Nephron (organoid): ENCODE data around the gene TGFA.

Experiments
- H3K27ac Mint-ChIP-seq, 3 experiments: 2 replicates each; pipeline ENCODE4 v1.8.0; 2020; ENCODE audit warnings: mixed read lengths in 3 of 3, mild to moderate bottlenecking in 2 of 3, moderate library complexity in 1 of 3
- H3K27me3 Mint-ChIP-seq: 2 replicates; pipeline ENCODE4 v1.8.0; 2021; ENCODE audit warnings: low read depth, mild to moderate bottlenecking, moderate library complexity, mixed read lengths
- H3K36me3 Mint-ChIP-seq: 2 replicates; pipeline ENCODE4 v1.8.0; 2020; ENCODE audit warnings: low read depth, mixed read lengths
- H3K4me1 Mint-ChIP-seq: 2 replicates; pipeline ENCODE4 v1.8.0; 2020; ENCODE audit warnings: mixed read lengths
- H3K4me3 Mint-ChIP-seq, 3 experiments: 2 replicates each; pipeline ENCODE4 v1.8.0; 2020; ENCODE audit warnings: mild to moderate bottlenecking in 3 of 3, mixed read lengths in 3 of 3, moderate library complexity in 2 of 3
- H3K9me3 Mint-ChIP-seq: 2 replicates; pipeline ENCODE4 v1.8.0; 2020; ENCODE audit warnings: mixed read lengths
- CTCF ChIP-seq, 3 experiments: fragments of 200-600 bp; sonication (generic); IDR thresholded peaks; one replicate each; pipeline ENCODE4 v1.5.0; 2021; ENCODE audit warnings: antibody characterized with exemption in 3 of 3; ENCODE audit not compliant: unreplicated experiment in 3 of 3

The TGFA gene

GRCh38 chr2:70501215-70501614, 52.4 kb downstream of the TGFA start:
- H3K27me3 Mint-ChIP-seq: peaks cover 23% of the 10 kb centered on the region
- no peaks in the 10 kb centered on the region for H3K36me3 Mint-ChIP-seq
- TF ChIP-seq CTCF (IDR thresholded peaks at IDR 0.05; ENCODE audit: unreplicated experiment in 3 of 3): no peak
- H3K9me3 Mint-ChIP-seq: peaks cover 2% of the 10 kb centered on the region
- H3K4me3 Mint-ChIP-seq: no peak overlapping the region
- H3K4me1 Mint-ChIP-seq: no peaks in the 10 kb centered on the region
- no peak overlapping the region for H3K27ac Mint-ChIP-seq

- Mint-ChIP-seq H3K4me3 (no peak overlapping the region), H3K36me3 (no peaks in the 10 kb centered on the region), H3K27me3 (peaks cover 19% of the 10 kb centered on the region), H3K4me1 (no peaks in the 10 kb centered on the region), H3K9me3 (peaks cover 2% of the 10 kb centered on the region), H3K27ac (no peak overlapping the region)
- no peak for TF ChIP-seq CTCF (IDR thresholded peaks at IDR 0.05; ENCODE audit: unreplicated experiment in 3 of 3)
These were observed 54.4 kb downstream of the TGFA start for GRCh38 chr2:70499253-70499652.

DNA sequence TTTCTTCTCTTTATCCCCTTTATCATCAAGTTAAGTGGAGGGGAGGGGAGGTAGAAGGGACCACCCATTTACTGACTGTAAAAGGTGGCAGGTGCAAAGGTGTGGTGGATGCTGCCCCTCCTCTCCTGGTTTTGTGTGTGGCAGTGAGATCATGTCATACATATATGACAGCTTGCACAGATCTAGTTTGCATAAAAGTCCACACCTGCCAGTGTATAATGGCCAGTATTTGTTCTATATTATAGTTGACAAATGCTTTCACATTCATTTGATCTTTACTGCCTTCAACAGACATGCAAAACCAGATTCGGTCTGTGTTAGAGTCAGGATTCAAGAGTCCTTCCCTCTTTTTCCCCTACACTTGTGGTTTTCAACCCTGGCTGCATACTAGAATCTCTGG, 55.1 kb downstream of the TGFA start:
- peaks cover 19% of the 10 kb centered on the region for H3K27me3 Mint-ChIP-seq
- H3K4me1 Mint-ChIP-seq: no peaks in the 10 kb centered on the region
- H3K9me3 Mint-ChIP-seq: peaks cover 2% of the 10 kb centered on the region
- H3K27ac Mint-ChIP-seq: no peak overlapping the region
- no peaks in the 10 kb centered on the region for H3K36me3 Mint-ChIP-seq
- no peak for TF ChIP-seq CTCF (IDR thresholded peaks at IDR 0.05; ENCODE audit: unreplicated experiment in 3 of 3)
- H3K4me3 Mint-ChIP-seq: no peak overlapping the region

- H3K9me3 Mint-ChIP-seq: peaks cover 2% of the 10 kb centered on the region
- no peaks in the 10 kb centered on the region for H3K4me1 Mint-ChIP-seq
- peak in 2 of 3 experiments; percentile 23 to 39 for TF ChIP-seq CTCF (IDR thresholded peaks at IDR 0.05; ENCODE audit: unreplicated experiment in 3 of 3)
- H3K36me3 Mint-ChIP-seq: no peaks in the 10 kb centered on the region
- peaks cover 19% of the 10 kb centered on the region for H3K27me3 Mint-ChIP-seq
- no peak overlapping the region for H3K4me3 Mint-ChIP-seq
- no peak overlapping the region for H3K27ac Mint-ChIP-seq
These were observed 55.6 kb downstream of the TGFA start for GRCh38 chr2:70498054-70498453.

GRCh38 chr2:70496819-70497218, 56.8 kb downstream of the TGFA start:
- Mint-ChIP-seq H3K4me1 (no peaks in the 10 kb centered on the region), H3K27ac (no peak overlapping the region), H3K9me3 (peaks cover 2% of the 10 kb centered on the region), H3K4me3 (no peak overlapping the region), H3K36me3 (no peaks in the 10 kb centered on the region), H3K27me3 (peaks cover 19% of the 10 kb centered on the region)
- no peak for TF ChIP-seq CTCF (IDR thresholded peaks at IDR 0.05; ENCODE audit: unreplicated experiment in 3 of 3)

GRCh38 chr2:70494293-70494886, 59.2 kb downstream of the TGFA start:
- no peak overlapping the region for H3K4me3 Mint-ChIP-seq
- no peaks in the 10 kb centered on the region for H3K36me3 Mint-ChIP-seq
- no peaks in the 10 kb centered on the region for H3K4me1 Mint-ChIP-seq

More at GRCh38 chr2:70494293-70494886, 59.2 kb downstream of the TGFA start:
- no peak for TF ChIP-seq CTCF (IDR thresholded peaks at IDR 0.05; ENCODE audit: unreplicated experiment in 3 of 3)
- Mint-ChIP-seq H3K9me3 (no peaks in the 10 kb centered on the region), H3K27me3 (peaks cover 13% of the 10 kb centered on the region), H3K27ac (no peak overlapping the region)
